GM19035 (cell line): Measurements from ENCODE around the gene GLI3.

Source experiments
- ATAC-seq: cut with Tn5 transposase; IDR thresholded peaks from one replicate; pipeline ENCODE4 v1.9.1; 2021; ENCODE audit not compliant: unreplicated experiment

The GLI3 gene

GRCh38 chr7:42236976-42237810, at the start of gene GLI3:
Gene GLI3, minus strand, starts transcription at chr7:42237209. Its CDS starts 13,956 bp downstream, at chr7:42223253.
- ATAC-seq, result peak; percentile 77

GRCh38 chr7:42285383-42285824, 48.4 kb upstream of the GLI3 start:
- ATAC-seq, result no peak

- no peak for ATAC-seq
These were observed 46.5 kb upstream of the GLI3 start for GRCh38 chr7:42283553-42283952.

GRCh38 chr7:42278344-42278743, 41.3 kb upstream of the GLI3 start:
- no peak for ATAC-seq

GRCh38 chr7:42274053-42274452, 37.0 kb upstream of the GLI3 start:
- ATAC-seq, result no peak

- no peak for ATAC-seq
These were observed 36.0 kb upstream of the GLI3 start for GRCh38 chr7:42272793-42273665.

- ATAC-seq, result no peak
These were observed 32.2 kb upstream of the GLI3 start for GRCh38 chr7:42269161-42269560.

GRCh38 chr7:42264702-42265101, 27.7 kb upstream of the GLI3 start:
- ATAC-seq, result no peak

- ATAC-seq, result no peak
These were observed 27.0 kb upstream of the GLI3 start for GRCh38 chr7:42263971-42264370.

- ATAC-seq, result no peak
These were observed 26.0 kb upstream of the GLI3 start for GRCh38 chr7:42262964-42263363.

GRCh38 chr7:42254217-42254616, 17.2 kb upstream of the GLI3 start:
- no peak for ATAC-seq

GRCh38 chr7:42253316-42253715, 16.3 kb upstream of the GLI3 start:
- no peak for ATAC-seq

- no peak for ATAC-seq
These were observed 13.4 kb upstream of the GLI3 start for GRCh38 chr7:42250411-42250810.

- ATAC-seq, result no peak
These were observed 11.6 kb upstream of the GLI3 start for GRCh38 chr7:42248579-42248978.

GRCh38 chr7:42247301-42247700, 10.3 kb upstream of the GLI3 start:
- ATAC-seq, result no peak

- no peak for ATAC-seq
These were observed 7.8 kb upstream of the GLI3 start for GRCh38 chr7:42244828-42245227.

- ATAC-seq, result no peak
These were observed 5.4 kb upstream of the GLI3 start for GRCh38 chr7:42242381-42242780.

- ATAC-seq, result no peak
These were observed 4.4 kb upstream of the GLI3 start for GRCh38 chr7:42241424-42241823.

- ATAC-seq, result no peak
These were observed 3.4 kb upstream of the GLI3 start for GRCh38 chr7:42240416-42240815.

- no peak for ATAC-seq
These were observed 1.8 kb upstream of the GLI3 start for GRCh38 chr7:42238709-42239366.

- ATAC-seq, result no peak
These were observed 967 bp upstream of the GLI3 start for GRCh38 chr7:42237811-42238541.
